ENCODE measurements around the gene PC.

PC gene

DNA sequence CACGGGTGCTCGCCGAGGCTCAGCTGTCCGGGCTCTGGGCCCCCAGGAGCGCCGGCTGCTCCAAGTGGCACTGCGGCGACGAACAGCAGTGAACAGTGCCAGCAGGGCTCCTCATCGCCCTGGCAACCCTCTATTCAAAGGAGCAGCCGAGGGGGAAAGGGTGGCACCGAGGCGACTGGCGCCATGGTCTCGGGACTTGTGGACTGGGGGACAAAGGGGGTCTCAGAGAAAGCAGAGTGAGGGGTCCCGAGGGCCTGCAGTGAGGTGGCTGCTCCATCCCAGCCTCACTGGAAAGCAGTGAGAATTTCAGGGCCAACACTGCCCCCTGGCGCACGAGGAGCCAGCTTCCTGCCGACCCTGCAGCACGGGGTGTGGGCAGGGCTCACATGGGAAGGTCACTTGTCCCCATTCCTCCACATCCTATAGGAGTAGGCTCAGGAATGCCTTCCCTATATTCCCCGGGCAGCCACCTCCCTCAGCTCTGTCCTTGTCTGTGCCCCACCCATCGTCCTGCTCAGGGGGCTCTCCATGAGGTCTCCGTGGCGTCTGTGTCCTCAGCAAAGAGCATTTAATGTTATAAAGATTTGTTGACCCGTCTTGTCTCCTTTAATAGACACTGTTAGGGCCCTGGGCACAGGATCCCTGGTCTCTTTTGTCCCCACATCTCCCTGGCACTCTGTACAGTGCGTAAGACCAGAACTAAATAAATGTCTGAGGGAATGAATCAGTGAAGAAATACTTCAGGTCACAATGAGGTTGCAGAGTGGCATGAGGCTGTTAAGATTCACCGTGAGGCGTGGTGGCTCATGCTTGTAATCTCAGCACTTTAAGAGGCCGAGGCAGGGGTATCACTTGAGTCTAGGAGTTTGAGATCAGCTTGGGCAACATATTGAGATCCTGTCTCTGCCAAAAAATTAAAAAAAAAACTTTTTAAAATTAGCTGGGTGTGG, 74.9 kb downstream of the PC start:
- peak in 1 of 2 donors; percentile 14 for DNase-seq (ENCODE audit: low read depth in 2 of 2)

- no peak for DNase-seq (ENCODE audit: low read depth in 2 of 2)
Measured at GRCh38 chr11:66882561-66883015, 75.6 kb downstream of the PC start.

- DNase-seq (ENCODE audit: low read depth in 2 of 2): no peak
Measured at GRCh38 chr11:66881927-66882452, 76.2 kb downstream of the PC start.

GRCh38 chr11:66881451-66881835, 76.7 kb downstream of the PC start:
- no peak for DNase-seq (ENCODE audit: low read depth in 2 of 2)

- DNase-seq (ENCODE audit: low read depth in 2 of 2): no peak
Measured at GRCh38 chr11:66880496-66881450, 77.4 kb downstream of the PC start.

DNA sequence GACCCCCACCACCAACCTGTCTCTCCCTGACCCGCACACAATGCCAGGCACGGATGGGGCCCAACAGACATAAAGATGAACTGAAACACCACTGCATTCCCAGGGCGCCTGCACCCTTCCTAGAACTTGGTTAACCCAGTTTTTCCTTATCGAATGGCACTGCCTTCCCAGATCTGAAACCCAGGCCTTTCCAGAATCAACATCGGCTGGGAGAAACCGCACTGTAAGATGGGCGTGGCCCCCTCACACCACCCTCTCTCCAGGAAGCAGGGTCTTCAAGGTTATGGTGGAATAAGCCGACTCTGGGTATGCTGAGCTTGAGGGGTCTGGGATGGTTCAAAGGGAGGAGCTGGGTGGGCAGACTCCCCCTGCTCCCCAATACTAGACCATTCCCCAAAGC, 78.2 kb downstream of the PC start:
- DNase-seq (ENCODE audit: low read depth in 2 of 2): no peak

DNA sequence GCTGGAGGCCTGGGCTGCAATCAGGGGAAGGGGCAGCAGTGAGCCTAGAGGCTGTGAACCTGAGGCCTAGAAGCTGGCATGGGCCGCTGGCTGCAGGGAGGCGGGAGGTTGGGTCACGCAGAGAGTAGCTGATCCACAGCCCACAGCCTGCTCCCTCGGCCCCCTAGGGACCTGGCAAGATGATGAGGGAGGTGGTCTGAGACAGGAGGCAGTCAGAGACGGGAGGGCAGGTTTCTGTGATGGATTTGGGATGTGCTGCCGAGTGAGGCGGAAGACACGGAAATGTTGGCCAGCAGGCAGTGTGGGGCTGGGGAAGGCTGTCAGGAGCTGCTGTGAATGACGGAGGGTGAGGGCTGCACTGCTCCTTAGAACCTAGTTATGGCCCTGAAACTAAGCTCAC, 78.6 kb downstream of the PC start:
- DNase-seq (ENCODE audit: low read depth in 2 of 2): no peak

- no peak for DNase-seq (ENCODE audit: low read depth in 2 of 2)
Measured at GRCh38 chr11:66879000-66879399, 79.2 kb downstream of the PC start.

DNA sequence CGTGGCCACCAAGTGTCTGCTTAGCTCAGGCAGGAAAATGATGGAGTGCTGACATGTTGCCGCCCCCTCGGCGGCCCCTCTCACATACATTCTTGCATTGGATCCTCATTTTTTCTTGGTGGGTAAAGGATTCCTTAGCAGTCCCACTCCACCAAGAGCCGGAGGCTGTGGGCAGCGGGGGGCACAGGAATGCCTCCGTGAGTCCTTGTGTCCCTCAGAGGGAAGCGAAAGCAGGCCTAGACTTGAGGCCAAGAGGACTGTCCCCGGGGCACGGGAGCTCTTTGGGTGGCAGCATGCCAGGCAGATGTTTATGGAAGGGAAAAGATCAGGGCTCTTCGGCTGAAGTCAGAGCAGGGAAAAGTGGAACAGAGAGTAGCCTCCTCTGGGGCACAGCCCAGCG, 79.7 kb downstream of the PC start:
- no peak for DNase-seq (ENCODE audit: low read depth in 2 of 2)

DNA sequence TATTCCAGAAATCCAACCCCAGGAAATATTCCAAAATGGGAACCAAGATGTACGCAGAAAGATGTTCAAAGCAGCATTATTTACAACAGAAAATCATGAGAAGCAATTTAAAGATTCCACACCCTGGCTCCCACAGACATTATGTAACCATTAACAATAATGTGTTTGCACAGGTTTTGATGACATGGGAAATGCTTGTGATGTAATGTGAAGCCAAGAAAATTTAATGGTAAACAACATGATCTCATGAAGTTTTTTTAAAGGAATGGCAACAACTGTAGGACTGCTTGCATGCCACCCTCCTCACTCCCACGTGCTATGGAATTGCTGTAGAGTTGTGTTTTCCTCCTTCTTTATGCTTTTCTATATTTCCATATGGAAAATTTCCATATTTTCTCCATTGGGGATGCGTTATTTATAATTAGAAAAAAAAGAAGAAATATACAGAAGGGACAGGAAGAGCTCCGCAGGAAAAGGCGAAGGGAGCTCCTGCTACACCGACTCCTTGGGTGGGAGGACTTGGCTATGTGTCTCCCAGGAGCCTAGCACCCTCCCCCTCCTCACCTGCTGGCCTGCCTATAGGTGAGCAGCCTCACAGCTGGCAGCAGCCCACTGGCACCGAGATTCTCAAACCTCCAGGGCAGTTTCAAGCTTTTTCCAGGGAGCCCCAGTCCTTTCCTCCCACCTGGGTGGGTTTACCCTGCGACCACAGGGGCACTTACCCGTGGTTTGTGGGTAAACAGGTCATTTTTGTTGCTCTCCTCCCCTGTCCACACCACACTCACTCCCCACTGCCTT, 80.4 kb downstream of the PC start:
- no peak for DNase-seq (ENCODE audit: low read depth in 2 of 2)

DNA sequence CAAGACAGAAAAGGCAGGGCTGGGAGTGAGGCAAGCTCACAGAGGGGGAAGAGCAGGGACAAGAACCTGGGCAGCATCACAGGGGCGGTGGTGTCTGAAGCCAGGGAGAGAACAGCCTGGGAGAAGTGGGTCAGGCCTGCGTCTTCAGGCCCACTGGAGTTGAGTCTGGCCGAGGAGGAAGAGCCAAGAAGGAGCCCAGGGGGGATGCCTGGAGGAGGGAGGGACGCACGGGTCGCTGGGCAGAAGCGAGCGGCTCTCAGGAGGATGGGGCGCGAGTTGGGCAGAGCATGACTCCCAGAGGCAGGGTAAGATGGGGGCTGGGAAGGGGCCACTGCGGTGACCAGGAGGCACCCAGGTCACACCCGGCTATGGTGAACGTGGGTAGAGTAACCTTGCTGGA, 82.8 kb downstream of the PC start:
- DNase-seq (ENCODE audit: low read depth in 2 of 2): no peak

DNA sequence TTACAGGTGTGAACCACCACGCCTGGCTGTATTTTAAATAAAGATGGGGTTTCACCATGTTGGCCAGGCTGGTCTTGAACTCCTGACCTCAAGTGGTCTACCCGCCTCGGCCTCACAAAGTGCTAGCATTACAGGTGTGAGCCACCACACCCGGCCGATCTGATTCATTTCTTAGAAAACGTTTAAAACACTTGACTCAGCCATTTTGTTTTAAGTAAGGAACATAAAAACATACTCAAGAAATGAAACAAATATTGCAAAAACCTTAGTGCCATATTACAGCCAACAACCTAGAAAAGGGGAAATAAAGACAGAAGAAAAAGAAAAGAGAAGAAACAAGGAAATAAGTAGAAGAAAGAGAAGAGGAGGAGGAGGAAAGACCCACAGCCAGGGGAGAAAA, 84.0 kb downstream of the PC start:
- DNase-seq (ENCODE audit: low read depth in 2 of 2): no peak

- no peak for DNase-seq (ENCODE audit: low read depth in 2 of 2)
Measured at GRCh38 chr11:66871521-66871901, 86.7 kb downstream of the PC start.

DNA sequence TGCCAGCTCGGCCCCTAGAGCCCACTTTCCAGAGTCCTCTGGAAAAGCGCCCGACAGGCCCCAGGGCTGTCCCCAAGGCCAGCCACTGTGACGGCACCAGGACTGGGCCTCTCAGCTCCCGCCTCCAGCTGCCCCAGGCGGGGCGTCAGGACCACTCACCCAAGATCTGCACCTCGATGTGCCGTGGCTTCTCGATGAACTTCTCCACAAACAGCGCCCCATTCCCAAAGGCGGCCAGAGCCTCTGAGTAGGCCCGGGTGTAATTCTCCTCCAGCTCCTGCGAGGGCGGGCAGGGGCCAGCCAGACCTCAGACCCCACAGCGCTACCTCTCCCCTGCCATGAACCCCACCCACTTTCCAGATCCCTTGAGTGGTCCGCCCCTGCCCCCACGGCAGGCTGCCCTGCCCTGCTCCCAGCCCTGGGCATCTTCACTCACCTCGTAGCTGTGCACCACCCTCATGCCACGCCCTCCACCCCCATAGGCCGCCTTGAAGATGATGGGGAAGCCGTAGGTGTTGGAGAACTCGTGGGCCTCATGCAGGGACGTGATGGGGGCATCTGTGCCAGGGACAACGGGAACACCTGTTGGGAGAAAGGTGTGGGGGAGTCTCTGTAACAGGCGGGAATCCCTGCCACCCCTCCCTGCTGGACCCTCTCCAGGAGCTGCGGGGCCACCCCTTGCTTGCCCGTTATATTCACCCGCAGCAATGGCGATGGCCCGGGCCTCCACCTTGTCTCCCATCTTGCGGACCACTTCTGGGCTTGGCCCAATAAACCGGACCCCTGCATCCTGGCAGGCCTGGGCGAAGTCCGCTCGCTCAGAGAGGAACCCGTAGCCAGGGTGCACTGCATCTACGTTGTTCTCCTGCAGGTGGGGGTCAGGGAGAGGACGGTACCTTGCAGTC, 87.3 kb downstream of the PC start:
- DNase-seq (ENCODE audit: low read depth in 2 of 2): no peak

- DNase-seq (ENCODE audit: low read depth in 2 of 2): no peak
Measured at GRCh38 chr11:66870131-66870530, 88.1 kb downstream of the PC start.

DNA sequence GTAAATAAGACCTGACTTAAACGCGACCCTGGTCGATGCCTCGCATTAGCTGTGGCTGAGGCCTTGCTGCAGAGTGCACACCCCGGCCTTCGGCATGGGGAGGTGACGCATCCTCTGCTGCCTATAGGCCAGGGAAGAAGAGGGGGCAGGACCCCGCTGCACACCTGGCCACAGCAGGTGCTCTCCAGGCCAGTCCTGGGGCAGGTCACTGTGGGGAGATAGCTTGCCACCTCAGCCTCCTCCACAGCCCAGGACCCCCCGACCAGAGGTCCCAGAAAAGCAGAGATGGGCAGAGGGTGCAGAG, 88.7 kb downstream of the PC start:
- no peak for DNase-seq (ENCODE audit: low read depth in 2 of 2)

- peak; percentile 52 to 70 for DNase-seq (ENCODE audit: low read depth in 2 of 2)
Measured at GRCh38 chr11:66868726-66869566, 89.2 kb downstream of the PC start.

- no peak for DNase-seq (ENCODE audit: low read depth in 2 of 2)
Measured at GRCh38 chr11:66868082-66868725, 90.0 kb downstream of the PC start.

DNA sequence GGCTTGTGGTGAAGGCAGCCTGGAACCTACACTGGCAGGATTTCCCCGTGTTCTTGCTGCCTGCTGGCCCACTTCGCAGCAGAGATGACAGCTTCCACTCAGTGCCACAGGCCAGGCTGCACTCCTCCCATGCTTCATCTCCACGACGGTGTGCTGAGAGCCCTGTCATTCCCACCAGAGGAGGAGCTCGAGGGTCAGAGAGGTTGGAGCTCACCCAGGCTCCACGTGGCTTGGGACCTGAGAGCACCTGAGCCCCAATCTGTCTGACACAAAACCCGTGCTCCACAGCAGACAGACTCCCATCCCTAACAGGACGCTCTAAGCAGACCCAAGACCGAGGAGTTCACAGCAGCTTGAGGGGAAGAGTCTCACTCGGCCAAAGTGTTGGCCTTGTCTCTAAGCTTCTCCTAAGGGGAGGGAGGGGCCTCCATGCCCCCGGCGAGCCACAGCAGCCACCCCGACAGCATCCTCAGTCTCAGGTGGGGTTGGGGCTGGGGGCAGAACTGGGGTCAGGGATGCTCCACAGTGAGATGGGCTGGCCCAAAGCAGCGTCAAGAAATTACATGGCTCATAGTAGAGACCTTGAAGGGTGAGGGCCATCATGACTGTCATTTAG, 90.7 kb downstream of the PC start:
- no peak for DNase-seq (ENCODE audit: low read depth in 2 of 2)
